Type B pancreatic cell (in vitro differentiated cells): ENCODE data around the gene CCNL1. TPM values are rescaled to one million over a fixed set of nuclear protein-coding genes. Genes with fewer than 3 reads are reported as not detected.

Source experiments
- DNase-seq: peaks from one replicate; pipeline ENCODE4 v3.0.0; 2021; ENCODE audit warnings: mixed read lengths; ENCODE audit not compliant: unreplicated experiment; ENCODE audit errors: extremely low spot score
- H3K27ac Mint-ChIP-seq: 2 replicates; pipeline ENCODE4 v1.8.0; 2021; ENCODE audit warnings: mild to moderate bottlenecking, mixed read lengths
- H3K27me3 Mint-ChIP-seq: 2 replicates; pipeline ENCODE4 v1.8.0; 2021; ENCODE audit warnings: mixed read lengths
- H3K36me3 Mint-ChIP-seq: 2 replicates; pipeline ENCODE4 v1.8.0; 2021; ENCODE audit warnings: mixed read lengths
- H3K4me1 Mint-ChIP-seq: one replicate; pipeline ENCODE4 v1.8.0; 2021; ENCODE audit warnings: mixed read lengths; ENCODE audit not compliant: unreplicated experiment
- H3K4me3 Mint-ChIP-seq: 2 replicates; pipeline ENCODE4 v1.8.0; 2021; ENCODE audit warnings: mild to moderate bottlenecking, mixed read lengths
- H3K9me3 Mint-ChIP-seq: 2 replicates; pipeline ENCODE4 v1.8.0; 2021; ENCODE audit warnings: mixed read lengths
- CTCF ChIP-seq: fragments of 200-600 bp; sonication (generic); conservative IDR thresholded peaks from 2 replicates; pipeline ENCODE4 v1.5.0; 2021; ENCODE audit warnings: antibody characterized with exemption, mild to moderate bottlenecking
- total RNA-seq: library from RNA; stranded (reverse); gene quantifications from 2 replicates; pipeline ENCODE4 v1.2.1, GENCODE V29; 2021; ENCODE audit warnings: low replicate concordance

CCNL1 gene
- total RNA-seq, 1 donor from 2014 or later: 145 TPM

GRCh38 chr3:157102098-157102497 is 57.8 kb downstream of the CCNL1 start:
- no peaks in the 10 kb centered on the region for H3K36me3 Mint-ChIP-seq
- H3K27ac Mint-ChIP-seq: no peak overlapping the region
- no peak for DNase-seq
- H3K4me1 Mint-ChIP-seq: peaks cover 39% of the 10 kb centered on the region
- no peak for TF ChIP-seq CTCF
- H3K27me3 Mint-ChIP-seq: no peaks in the 10 kb centered on the region
- H3K9me3 Mint-ChIP-seq: no peaks in the 10 kb centered on the region
- H3K4me3 Mint-ChIP-seq: no peak overlapping the region

- Mint-ChIP-seq H3K27ac (no peak overlapping the region), H3K9me3 (no peaks in the 10 kb centered on the region), H3K4me3 (no peak overlapping the region), H3K4me1 (peaks cover 37% of the 10 kb centered on the region), H3K36me3 (no peaks in the 10 kb centered on the region), H3K27me3 (no peaks in the 10 kb centered on the region)
- no peak for DNase-seq
- TF ChIP-seq CTCF: no peak
Observed at GRCh38 chr3:157101486-157101885, 58.5 kb downstream of the CCNL1 start.

- TF ChIP-seq CTCF: no peak
- Mint-ChIP-seq H3K4me1 (peaks cover 34% of the 10 kb centered on the region), H3K9me3 (no peaks in the 10 kb centered on the region), H3K4me3 (no peak overlapping the region), H3K36me3 (no peaks in the 10 kb centered on the region), H3K27ac (no peak overlapping the region), H3K27me3 (no peaks in the 10 kb centered on the region)
- no peak for DNase-seq
Observed at GRCh38 chr3:157100608-157101396, 59.1 kb downstream of the CCNL1 start.

- Mint-ChIP-seq H3K4me3 (no peak overlapping the region), H3K36me3 (no peaks in the 10 kb centered on the region), H3K27ac (peak overlapping the region; percentile 32), H3K9me3 (no peaks in the 10 kb centered on the region), H3K27me3 (peaks cover 4% of the 10 kb centered on the region), H3K4me1 (peaks cover 27% of the 10 kb centered on the region)
- no peak for TF ChIP-seq CTCF
- no peak for DNase-seq
Observed at GRCh38 chr3:157100096-157100477, 59.9 kb downstream of the CCNL1 start.

- DNase-seq: no peak
- Mint-ChIP-seq H3K27me3 (peaks cover 6% of the 10 kb centered on the region), H3K4me1 (peaks cover 24% of the 10 kb centered on the region), H3K27ac (peak overlapping the region; percentile 32), H3K9me3 (no peaks in the 10 kb centered on the region), H3K4me3 (no peak overlapping the region), H3K36me3 (no peaks in the 10 kb centered on the region)
- TF ChIP-seq CTCF: no peak
Observed at GRCh38 chr3:157099326-157100095, 60.4 kb downstream of the CCNL1 start.
